Loucy (cell line): ENCODE measurements around the gene CDH15.

Experiments used
- H2AFZ ChIP-seq: fragments of 200-600 bp; sonication (generic); 2 replicates; pipeline ENCODE4 v1.6.0; 2016; ENCODE audit warnings: antibody characterized with exemption, mild to moderate bottlenecking, low read length, moderate library complexity
- H3F3A ChIP-seq: fragments of 200-600 bp; 2 replicates; pipeline ENCODE4 v1.6.0; 2016; ENCODE audit warnings: antibody characterized with exemption, low read depth, mild to moderate bottlenecking
- H3K27me3 ChIP-seq: fragments of 200-600 bp; sonication (generic); 2 replicates; pipeline ENCODE4 v1.6.1; 2014; ENCODE audit warnings: low read length, mild to moderate bottlenecking; ENCODE audit not compliant: insufficient read depth, poor library complexity, severe bottlenecking
- H3K36me3 ChIP-seq: fragments of 200-600 bp; sonication (generic); 2 replicates; pipeline ENCODE4 v1.6.1; 2016; ENCODE audit warnings: low read length; ENCODE audit not compliant: insufficient read depth
- H3K4me1 ChIP-seq: fragments of 200-600 bp; sonication (generic); 2 replicates; pipeline ENCODE4 v1.5.1; 2014; ENCODE audit warnings: low read length, mild to moderate bottlenecking; ENCODE audit not compliant: insufficient read depth, poor library complexity, severe bottlenecking
- H3K4me2 ChIP-seq: fragments of 200-600 bp; sonication (generic); 2 replicates; pipeline ENCODE4 v1.6.0; 2014; ENCODE audit warnings: antibody characterized with exemption, low read length, low read depth, mild to moderate bottlenecking; ENCODE audit not compliant: poor library complexity, severe bottlenecking
- H3K4me3 ChIP-seq: fragments of 200-600 bp; sonication (generic); 2 replicates; pipeline ENCODE4 v1.5.1; 2014; ENCODE audit warnings: low read length, mild to moderate bottlenecking, mixed read lengths; ENCODE audit not compliant: poor library complexity, severe bottlenecking
- H3K79me2 ChIP-seq: fragments of 200-600 bp; sonication (generic); 2 replicates; pipeline ENCODE4 v1.6.1; 2014; ENCODE audit warnings: low read length; ENCODE audit not compliant: insufficient read depth
- H3K9ac ChIP-seq: fragments of 200-600 bp; sonication (generic); 2 replicates; pipeline ENCODE4 v1.6.0; 2014; ENCODE audit warnings: mild to moderate bottlenecking, low read depth, low read length, moderate library complexity; ENCODE audit not compliant: poor library complexity, severe bottlenecking
- H3K9me2 ChIP-seq: fragments of 200-600 bp; sonication (generic); replicated peaks from 2 replicates; pipeline ENCODE4 v1.6.1; 2016; ENCODE audit warnings: low read depth, low read length, mixed read lengths
- H3K9me3 ChIP-seq: fragments of 200-600 bp; sonication (generic); 2 replicates; pipeline ENCODE4 v1.6.1; 2014; ENCODE audit warnings: mild to moderate bottlenecking, antibody characterized with exemption, low read length, low read depth; ENCODE audit not compliant: insufficient read depth
- H4K20me1 ChIP-seq: fragments of 200-600 bp; sonication (generic); 2 replicates; pipeline ENCODE4 v1.6.0; 2014; ENCODE audit warnings: antibody characterized with exemption, low read length, mild to moderate bottlenecking; ENCODE audit not compliant: insufficient read depth, poor library complexity, severe bottlenecking
- CTCF ChIP-seq: fragments of 200-600 bp; sonication (generic); conservative IDR thresholded peaks from 2 replicates; pipeline ENCODE4 v1.5.1; 2014; ENCODE audit warnings: mild to moderate bottlenecking, antibody characterized with exemption, low read length
- EZH2phosphoT487 ChIP-seq: fragments of 200-600 bp; IDR thresholded peaks from 2 replicates; pipeline ENCODE4 v1.6.1; 2018; ENCODE audit warnings: antibody characterized with exemption, mild to moderate bottlenecking, moderate library complexity, borderline replicate concordance

CDH15 gene

GRCh38 chr16:89179148-89179484 is 7.6 kb downstream of the CDH15 start:
- Histone ChIP-seq H3K4me1 (no peaks in the 10 kb centered on the region), H3K4me2 (no peak overlapping the region), H2AFZ (no peak overlapping the region), H3K4me3 (no peak overlapping the region), H3K36me3 (no peaks in the 10 kb centered on the region), H3K79me2 (no peaks in the 10 kb centered on the region), H3K9me3 (no peaks in the 10 kb centered on the region), H3K9me2 (no peaks in the 10 kb centered on the region), H3F3A (no peaks in the 10 kb centered on the region), H3K9ac (no peak overlapping the region), H4K20me1 (no peaks in the 10 kb centered on the region), H3K27me3 (no peaks in the 10 kb centered on the region)
- TF ChIP-seq CTCF (no peak), EZH2phosphoT487 (no peak)

- H3K9ac ChIP-seq, result no peak overlapping the region
- H3F3A ChIP-seq, result no peaks in the 10 kb centered on the region
- TF ChIP-seq EZH2phosphoT487 (no peak), CTCF (no peak)
- H3K4me1 ChIP-seq, result no peaks in the 10 kb centered on the region
- H3K79me2 ChIP-seq, result no peaks in the 10 kb centered on the region
- H3K9me3 ChIP-seq, result no peaks in the 10 kb centered on the region
- no peak overlapping the region for H3K4me3 ChIP-seq
- no peaks in the 10 kb centered on the region for H3K36me3 ChIP-seq
- no peaks in the 10 kb centered on the region for H3K9me2 ChIP-seq
- no peaks in the 10 kb centered on the region for H3K27me3 ChIP-seq
- no peaks in the 10 kb centered on the region for H4K20me1 ChIP-seq
- H3K4me2 ChIP-seq, result no peak overlapping the region
- no peak overlapping the region for H2AFZ ChIP-seq
Measured at GRCh38 chr16:89179656-89180315, 8.2 kb downstream of the CDH15 start.

GRCh38 chr16:89183463-89183862 is 11.9 kb downstream of the CDH15 start:
- Histone ChIP-seq H3K4me1 (no peaks in the 10 kb centered on the region), H3K4me3 (no peak overlapping the region), H4K20me1 (no peaks in the 10 kb centered on the region), H3K27me3 (no peaks in the 10 kb centered on the region), H3K9me2 (no peaks in the 10 kb centered on the region), H2AFZ (no peak overlapping the region), H3K9ac (no peak overlapping the region), H3K9me3 (no peaks in the 10 kb centered on the region), H3K79me2 (no peaks in the 10 kb centered on the region), H3F3A (no peaks in the 10 kb centered on the region), H3K36me3 (no peaks in the 10 kb centered on the region), H3K4me2 (no peak overlapping the region)
- TF ChIP-seq EZH2phosphoT487 (no peak), CTCF (no peak)
